Ovary (tissue), 3 donors: ENCODE data around the gene BAIAP3.

Experiments
- EP300 ChIP-seq: sonication (generic); formaldehyde crosslinking; IDR thresholded peaks from one replicate; pipeline ENCODE4 v1.6.1; 2017; ENCODE audit warnings: antibody characterized with exemption
- TF ChIP-seq, protein P1 (sequence below), 3 donors: fragments of 450-650 bp in 2 of 3; fragments of 200-600 bp in 1 of 3; IDR thresholded peaks; one replicate each; pipeline versions ENCODE4 v1.5.1 to v1.8.0; 2016 to 2022; ENCODE audit warnings: antibody characterized with exemption in 3 of 3, mild to moderate bottlenecking in 1 of 3
- donor health status: DM: no; HTN: no; CAD: no.

DNA sequence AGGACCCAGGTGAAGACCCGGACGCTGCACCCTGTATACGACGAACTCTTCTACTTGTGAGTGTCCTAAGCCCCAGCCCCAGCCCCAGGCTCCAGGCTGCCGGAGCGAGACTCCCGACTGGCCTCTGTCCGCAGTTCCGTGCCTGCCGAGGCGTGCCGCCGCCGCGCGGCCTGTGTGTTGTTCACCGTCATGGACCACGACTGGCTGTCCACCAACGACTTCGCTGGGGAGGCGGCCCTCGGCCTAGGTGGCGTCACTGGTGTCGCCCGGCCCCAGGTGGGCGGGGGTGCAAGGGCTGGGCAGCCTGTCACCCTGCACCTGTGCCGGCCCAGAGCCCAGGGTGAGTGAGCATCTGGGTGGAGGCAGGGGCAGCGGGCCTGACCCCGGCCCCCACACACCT, 14.5 kb downstream of the BAIAP3 start:
- TF ChIP-seq EP300, result no peak
- TF ChIP-seq, protein P1, sequence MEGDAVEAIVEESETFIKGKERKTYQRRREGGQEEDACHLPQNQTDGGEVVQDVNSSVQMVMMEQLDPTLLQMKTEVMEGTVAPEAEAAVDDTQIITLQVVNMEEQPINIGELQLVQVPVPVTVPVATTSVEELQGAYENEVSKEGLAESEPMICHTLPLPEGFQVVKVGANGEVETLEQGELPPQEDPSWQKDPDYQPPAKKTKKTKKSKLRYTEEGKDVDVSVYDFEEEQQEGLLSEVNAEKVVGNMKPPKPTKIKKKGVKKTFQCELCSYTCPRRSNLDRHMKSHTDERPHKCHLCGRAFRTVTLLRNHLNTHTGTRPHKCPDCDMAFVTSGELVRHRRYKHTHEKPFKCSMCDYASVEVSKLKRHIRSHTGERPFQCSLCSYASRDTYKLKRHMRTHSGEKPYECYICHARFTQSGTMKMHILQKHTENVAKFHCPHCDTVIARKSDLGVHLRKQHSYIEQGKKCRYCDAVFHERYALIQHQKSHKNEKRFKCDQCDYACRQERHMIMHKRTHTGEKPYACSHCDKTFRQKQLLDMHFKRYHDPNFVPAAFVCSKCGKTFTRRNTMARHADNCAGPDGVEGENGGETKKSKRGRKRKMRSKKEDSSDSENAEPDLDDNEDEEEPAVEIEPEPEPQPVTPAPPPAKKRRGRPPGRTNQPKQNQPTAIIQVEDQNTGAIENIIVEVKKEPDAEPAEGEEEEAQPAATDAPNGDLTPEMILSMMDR (IDR thresholded peaks at IDR 0.05), result no peak
